ENCODE data around the gene HSD17B8.

Gene HSD17B8

DNA sequence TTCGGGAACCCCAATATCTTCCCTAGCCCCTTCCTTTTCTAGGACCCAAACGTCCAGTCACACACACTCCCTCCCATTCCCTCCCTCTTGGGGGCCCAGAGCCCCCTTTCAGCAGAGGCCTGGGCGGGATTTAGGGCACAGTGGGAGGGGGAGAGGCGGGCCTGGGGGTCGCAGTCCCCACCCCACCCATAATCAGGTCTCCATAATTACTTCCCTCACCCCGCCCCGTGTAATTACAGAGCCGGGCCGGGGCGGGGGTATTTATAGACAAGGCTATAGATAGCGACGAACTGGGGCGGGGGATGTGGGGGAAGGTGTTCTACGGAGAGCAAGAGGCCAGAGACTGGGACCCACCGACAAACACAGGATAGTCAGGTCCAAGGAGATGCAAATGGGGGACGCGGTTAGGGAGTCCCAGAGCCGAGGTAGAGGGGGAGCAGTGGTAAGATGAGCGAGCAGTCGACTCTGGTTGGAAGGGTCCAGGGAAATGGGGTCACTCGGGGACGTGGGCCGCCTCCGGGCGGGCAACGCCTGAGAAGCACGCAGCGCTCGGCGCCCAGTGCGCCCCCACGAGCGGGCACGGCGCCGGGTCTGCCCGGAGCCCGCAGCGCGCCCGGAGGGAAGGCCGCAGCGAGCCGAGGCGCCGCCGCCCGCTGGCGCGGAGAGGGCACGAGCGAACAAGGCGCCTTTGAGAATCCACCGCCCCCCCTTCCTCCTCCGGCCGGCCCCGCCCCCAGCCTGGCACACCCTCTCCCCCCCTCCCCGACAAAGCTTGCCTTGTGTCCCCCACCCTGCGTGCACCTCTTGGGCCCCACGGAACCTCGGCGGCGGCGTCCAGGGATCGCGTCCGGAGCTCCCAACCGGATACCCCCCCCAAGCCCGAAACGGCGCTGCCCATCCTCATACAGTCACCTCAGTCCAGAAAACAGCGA is 11.5 kb upstream of the HSD17B8 start:
- DNase-seq (ENCODE audit: low read depth): no peak

DNA sequence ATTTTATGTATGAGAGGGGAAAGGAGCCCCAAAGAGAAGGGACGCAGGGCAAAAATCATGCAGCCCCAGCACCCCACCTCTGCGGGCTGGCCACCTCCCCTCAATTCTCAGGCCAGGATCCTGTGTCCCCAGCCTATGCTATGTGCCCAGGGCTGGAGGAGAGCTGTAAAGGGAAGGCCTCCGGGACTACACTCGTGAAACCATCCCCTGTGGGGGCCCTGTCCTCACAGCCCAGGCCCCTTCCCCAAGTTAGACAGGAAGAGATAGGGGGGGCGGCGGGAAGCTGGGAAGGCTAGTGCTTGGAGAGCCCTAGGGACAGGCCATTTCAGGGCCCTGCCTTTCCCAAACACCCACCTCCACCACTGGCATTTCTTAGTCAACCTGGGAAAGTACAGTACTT is 10.8 kb upstream of the HSD17B8 start:
- no peak for DNase-seq (ENCODE audit: low read depth)

DNA sequence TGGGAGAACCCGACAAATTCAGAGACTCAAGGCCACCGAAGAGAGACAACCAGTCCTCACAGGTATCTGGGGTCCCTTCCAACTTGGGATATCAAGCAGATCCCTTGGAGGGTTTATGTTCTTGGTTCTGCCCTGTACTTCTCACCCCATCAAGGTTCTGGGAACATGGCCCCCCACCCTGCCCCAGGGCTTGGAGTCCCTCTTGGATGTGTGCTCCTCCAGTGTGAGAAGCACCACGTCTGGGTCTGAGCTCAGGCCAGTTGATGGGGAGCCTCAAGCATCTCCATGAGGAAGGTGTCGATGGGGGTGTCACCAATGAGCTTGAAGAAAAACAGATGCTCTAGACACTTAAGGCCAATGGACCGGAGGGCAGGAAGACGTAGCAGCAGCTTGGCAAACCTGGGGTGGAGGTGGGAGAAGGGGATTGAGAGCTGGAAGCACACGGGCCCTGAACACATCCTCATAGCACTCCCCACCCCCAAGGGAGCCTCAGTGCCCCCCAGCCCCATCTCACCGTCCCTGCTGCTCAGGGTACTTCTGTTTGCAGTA is 9.9 kb upstream of the HSD17B8 start:
- no peak for DNase-seq (ENCODE audit: low read depth)

DNA sequence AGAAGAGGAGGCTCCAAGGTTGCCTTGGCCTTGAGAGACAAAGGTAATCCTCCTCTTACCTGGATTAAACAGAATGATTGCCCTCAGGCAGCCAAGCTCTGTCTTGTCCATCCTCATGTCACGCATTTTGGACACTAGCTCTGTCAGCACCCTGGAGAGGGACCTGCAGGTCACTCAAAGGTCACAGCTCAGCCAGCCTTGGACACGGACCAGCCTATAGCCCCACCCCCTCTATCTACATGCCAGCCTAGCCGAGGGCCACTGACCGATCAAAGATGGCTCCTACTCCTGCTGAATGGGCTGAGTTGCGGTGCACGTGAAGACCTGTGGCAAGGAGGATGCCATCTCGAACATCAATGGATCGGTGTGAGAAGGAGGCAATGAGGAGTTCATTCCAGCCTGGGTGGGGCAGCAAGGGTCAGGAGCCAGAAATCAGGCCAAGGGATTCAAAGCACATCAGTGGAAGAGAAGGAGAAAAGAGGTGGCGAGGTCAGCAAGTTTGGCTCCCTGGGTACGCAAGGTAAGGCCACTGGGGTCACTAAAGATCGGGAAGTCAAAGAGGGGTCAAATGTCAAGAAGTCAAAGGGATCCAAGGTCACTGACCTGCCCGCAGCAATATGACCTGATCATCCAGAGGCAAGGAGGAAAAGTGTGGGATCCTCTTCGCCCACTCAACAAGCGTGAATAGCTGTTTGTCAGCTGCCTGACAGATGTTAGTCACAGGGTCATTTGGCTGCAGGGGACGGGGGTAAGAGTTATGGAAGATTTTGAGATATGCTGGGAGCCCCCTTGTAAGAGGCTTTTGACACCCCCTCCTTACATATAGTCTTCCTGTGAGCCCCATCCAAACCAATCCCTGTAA is 8.9 kb upstream of the HSD17B8 start:
- DNase-seq (ENCODE audit: low read depth): no peak

DNA sequence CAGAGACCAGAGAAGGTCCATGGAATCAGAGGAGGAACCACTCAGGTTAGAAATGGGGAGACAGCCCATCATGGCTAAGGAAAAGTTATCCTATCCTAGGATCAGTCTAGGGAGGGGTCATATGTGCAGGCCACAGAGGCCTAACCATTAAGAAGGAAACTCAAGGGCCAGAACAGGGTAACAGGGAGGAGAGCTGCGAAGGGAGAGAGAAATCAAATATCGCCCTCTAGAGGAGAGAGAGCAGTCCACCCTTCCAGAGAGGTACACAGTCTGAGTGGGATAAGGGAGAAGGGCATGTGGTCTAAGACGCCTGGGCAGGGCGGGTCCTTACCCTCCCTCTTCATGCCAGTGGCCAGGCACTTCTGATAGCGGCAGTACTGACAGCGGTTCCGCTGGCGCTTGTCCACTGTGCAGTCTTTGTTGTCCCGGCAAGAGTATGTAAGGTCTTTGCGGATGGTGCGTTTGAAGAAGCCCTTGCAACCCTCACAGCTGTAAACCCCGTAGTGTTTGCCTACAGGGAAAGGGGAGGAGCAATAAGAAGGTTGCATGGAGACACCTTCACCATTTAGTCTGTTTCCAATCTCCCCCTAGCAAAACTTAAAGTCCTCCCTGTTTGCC is 6.9 kb upstream of the HSD17B8 start:
- peak; percentile 21 for DNase-seq (ENCODE audit: low read depth)

DNA sequence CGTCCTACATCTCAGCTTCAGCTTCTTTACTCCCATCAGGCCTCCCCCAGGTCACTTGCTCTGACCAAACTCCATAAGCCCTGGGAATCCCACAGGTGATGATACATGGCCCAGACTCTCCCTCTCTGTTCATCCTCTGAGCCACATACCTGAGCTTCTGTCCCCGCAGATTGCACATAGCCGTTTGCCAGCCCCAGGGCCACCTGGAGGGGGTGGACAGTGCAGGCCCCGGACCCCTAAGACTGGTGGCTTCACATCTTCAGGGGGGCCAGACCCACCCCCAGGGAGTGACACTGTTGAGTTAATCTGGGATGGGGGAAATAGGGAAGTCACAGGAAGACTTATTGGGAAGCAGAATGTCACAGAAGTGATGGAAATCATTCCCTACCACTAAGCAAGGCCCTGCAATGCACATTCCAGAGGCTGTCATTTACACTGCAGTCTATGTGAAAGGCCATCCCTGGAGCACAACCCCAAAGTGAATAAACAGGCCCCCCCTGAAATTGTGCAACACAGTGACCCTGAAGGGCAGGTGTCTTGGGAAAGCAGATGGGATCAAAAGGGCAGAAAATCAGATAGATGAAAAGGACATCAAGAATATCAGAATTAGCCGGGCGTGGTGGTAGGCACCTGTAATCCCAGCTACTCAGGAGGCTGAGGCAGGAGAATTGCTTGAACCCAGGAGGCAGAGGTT is 6.1 kb upstream of the HSD17B8 start:
- DNase-seq (ENCODE audit: low read depth): no peak

DNA sequence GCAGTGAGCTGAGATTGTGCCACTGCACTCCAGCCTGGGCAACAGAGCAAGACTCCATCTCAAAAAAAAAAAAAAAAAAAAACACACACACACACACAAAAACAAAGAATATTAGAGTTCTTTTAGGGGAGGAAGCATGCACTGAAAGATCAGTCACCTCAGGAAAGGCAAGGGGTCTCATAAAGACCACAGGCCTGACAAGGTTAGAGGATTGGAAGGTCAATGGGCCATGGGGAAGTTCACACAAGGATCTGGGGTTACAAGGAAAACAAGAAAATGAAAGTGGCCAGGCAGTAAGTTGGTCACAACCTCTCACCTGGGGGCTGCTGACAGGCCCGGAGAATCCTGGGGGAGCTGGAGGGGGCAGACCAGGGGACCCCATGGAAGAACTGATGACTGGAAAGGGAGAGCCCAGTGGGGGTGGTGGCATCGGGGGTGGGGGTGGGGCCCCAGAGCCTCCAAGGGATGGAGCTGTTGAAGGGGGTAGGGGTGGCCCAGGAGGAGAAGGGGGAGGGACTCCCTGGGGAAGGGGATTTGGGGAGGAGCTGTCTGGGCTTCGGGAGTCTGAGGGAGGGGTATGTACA is 5.5 kb upstream of the HSD17B8 start:
- no peak for DNase-seq (ENCODE audit: low read depth)

DNA sequence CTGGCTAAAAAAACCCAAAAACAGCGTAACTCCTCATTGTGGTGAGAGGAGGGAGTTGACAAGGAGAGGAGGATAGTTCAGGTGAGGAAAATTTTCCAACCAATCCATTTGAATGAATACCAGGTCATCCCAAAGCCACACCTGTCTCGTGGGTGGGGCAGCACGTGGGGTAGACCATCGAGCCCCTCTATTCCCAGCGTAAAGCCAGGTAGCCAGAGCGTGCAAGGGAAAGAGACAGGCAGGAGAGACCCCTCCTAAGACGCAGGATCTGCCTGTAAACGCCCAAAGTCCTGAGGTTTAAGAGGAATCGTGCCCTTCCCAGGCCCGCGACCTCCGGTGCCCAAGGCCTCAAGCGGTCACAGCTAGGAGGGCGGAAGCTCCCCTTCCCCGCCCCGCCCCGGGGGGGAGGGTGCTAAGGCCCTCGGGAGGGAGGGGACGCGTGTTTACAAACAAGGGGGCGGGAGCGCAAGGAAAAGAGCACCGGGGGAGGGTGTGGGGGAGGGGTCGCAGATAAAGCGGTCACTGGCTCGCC is 4.7 kb upstream of the HSD17B8 start:
- no peak for DNase-seq (ENCODE audit: low read depth)

DNA sequence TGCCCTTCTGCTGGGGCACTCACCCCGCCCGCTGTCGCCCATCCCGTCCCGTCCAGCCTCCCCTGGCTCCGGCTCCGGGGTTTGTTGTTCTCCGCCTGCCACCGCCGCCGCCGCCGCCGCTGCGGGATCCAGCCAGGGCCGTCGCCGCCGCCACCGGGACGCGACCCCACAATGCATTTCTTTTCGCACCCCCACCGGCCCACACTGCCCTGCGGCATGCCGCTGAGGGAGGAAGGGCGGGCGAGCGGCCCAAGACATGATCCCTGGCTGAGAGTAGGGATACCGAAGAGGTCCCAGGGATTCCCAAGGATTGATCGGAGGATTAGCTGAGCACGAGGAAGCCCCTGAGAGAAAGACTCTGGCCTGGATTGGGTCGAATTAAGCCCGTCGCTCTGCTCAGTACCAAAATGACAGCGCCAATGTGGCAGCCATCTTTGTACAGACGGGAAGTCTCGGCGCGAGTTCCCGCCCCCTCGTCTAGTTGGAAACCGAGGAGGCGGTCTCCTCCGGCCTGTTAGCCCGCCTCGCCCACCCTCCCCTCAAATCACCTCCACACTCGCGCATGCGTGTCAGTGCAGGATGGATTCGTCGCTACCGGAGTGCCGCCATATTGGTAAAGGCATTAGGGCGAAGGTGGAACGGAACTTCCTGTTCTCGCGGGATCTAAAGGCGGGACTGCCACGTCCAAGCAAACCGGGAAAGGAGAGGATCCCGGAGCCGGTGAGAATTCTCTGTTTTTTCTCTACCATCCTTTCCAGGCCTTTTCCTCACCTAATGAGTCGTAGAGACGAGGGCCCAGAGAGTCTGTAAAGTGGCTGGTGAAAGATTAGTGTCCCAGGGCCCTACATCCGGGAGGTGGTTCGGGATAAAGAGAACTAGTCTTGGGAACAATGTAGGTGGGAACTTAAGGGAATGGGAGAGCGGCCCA is 4.0 kb upstream of the HSD17B8 start, which contains the start of the genes RXRB and SLC39A7:
Gene RXRB (minus strand): TSS at position 447 of the 928 bp plus-strand sequence. CDS start 189 bp downstream, at position 258.
Gene SLC39A7 (plus strand): TSS at position 649 of the 928 bp plus-strand sequence. CDS start 379 bp downstream, outside the sequence.
- DNase-seq (ENCODE audit: low read depth): peak; percentile 93

DNA sequence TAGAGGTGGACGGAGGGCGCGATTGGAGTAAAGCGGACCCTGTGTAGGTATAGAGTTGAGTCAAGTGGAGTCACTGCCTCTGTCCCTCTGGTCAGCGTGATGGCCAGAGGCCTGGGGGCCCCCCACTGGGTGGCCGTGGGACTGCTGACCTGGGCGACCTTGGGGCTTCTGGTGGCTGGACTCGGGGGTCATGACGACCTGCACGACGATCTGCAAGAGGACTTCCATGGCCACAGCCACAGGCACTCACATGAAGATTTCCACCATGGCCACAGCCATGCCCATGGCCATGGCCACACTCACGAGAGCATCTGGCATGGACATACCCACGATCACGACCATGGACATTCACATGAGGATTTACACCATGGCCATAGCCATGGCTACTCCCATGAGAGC is 3.3 kb upstream of the HSD17B8 start:
- no peak for DNase-seq (ENCODE audit: low read depth)

DNA sequence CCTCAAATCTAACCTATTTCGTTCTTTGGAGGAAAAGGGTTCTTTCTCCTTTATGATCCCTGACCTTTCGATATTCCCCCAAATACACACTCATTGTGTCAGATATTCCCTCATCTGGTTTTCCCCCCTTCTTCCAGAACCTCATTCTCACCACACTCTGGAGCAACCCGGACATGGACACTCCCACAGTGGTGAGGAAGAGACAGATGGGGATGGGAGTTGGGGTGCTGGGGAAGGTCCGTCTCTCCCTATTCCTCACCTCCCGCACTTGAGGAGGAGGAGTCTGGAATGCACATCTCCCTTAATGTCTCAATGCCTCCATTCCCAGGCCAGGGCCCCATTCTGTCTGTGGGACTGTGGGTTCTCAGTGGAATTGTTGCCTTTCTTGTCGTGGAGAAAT is 2.5 kb upstream of the HSD17B8 start:
- no peak for DNase-seq (ENCODE audit: low read depth)

DNA sequence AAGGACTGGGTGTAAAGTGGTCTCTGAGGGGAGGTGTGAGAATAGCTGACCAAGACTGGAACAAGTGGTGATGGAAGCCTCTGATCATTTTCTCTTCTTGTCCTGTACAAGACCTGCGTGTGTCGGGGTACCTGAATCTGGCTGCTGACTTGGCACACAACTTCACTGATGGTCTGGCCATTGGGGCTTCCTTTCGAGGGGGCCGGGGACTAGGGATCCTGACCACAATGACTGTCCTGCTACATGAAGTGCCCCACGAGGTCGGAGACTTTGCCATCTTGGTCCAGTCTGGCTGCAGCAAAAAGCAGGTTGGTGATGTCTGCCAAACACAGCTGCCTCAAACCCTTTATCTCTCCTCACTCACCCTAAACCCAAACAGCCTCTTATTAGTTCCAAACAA is 1.7 kb upstream of the HSD17B8 start:
- no peak for DNase-seq (ENCODE audit: low read depth)

DNA sequence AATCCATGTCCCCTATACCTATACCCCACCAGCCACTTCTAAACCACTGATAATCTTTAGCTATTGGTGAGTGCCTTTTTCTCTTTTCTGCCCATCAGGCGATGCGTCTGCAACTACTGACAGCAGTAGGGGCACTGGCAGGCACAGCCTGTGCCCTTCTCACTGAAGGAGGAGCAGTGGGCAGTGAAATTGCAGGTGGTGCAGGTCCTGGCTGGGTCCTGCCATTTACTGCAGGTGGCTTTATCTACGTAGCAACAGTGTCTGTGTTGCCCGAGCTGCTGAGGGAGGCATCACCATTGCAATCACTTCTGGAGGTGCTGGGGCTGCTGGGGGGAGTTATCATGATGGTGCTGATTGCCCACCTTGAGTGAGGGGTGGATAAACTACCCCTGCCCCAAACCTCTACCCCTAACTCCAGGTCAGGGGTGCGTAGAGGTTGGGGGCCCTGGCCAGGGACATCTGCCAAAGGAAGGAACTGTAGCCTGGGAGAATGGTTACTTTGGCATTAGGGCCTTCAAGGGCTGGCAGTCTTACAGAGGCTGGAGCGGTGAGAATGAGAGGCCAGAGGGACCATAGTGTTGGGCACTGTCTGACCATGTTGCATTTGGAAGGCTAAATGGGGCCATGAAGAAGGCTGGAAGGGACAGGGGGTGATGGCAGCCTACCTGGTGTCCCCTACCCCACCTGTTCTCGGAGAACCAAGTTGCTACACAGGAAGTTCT is 851 bp upstream of the HSD17B8 start:
- no peak for DNase-seq (ENCODE audit: low read depth)

DNA sequence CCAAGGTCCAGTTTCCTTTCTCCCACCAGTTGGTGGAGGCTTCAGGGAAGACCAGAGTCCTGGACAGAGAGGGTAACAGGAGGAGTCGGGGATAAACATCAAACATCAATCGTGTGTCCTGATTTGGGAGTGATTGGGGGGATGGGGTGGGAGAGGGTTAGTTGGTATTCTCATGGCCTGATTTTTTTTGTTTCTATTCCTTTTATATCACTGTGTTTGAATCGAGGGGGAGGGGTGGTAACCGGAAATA is 365 bp upstream of the HSD17B8 start:
- DNase-seq (ENCODE audit: low read depth): no peak

DNA sequence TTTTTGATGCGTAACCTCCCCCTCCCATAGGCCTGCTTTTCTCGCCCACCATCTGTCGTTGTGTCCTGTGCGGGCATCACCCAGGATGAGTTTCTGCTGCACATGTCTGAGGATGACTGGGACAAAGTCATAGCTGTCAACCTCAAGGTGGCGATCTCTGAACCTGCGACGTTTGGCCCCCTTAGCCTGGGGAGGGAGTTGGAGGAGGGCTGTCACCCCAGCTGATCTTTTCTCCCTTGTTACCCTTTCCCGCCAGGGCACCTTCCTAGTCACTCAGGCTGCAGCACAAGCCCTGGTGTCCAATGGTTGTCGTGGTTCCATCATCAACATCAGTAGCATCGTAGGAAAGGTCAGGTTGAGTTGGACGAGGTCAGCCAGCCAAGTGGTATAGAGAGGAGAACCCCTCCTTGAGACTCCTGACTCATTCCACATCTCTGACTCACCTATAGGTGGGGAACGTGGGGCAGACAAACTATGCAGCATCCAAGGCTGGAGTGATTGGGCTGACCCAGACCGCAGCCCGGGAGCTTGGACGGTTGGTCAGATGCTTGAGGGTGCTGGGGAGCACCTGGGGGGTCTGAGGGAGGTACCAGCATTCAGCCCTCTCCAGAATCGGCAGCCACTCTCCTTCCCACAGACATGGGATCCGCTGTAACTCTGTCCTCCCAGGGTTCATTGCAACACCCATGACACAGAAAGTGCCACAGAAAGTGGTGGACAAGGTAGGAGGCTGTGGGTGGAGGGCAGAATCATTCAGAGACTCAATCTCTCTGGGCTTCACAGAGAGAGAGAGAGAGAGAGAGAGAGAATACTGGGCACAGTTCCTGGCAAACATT is 954 bp downstream of the HSD17B8 start:
- DNase-seq (ENCODE audit: low read depth): peak; percentile 26

DNA sequence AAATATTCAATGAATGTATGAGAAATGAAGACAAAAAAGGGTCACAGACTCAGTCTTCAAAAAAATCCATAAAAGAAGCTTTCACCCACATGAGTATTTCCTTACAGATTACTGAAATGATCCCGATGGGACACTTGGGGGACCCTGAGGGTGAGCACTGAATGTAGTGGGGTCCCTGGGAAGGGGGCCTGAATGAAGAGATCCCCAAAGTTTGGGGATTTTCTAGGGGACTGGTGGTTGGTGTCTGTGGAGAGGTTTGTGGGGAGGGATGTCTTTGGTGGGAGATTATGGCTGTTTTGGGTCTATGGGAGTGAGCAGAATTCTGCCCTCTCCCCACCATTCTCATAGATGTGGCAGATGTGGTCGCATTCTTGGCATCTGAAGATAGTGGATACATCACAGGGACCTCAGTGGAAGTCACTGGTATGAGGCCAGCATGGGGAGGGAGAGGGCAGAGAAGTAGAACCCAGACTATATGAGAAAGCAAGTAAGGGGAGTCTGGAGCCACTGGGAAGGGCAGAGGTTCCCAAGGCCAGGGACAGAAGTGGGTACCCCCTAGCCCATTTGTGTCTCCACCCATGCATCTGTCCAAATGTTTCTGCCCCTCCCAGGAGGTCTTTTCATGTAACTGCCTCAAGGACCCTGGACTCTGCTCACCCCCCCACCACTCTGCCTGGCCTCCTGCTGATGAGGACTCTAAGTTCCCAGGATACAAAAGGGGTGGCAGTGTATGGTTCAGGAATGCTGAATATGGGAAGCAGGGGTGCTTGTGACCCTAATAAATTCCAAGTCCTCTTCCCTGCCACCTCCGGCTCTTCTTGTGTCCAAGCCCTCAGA is 1.8 kb downstream of the HSD17B8 start:
- DNase-seq (ENCODE audit: low read depth): no peak

DNA sequence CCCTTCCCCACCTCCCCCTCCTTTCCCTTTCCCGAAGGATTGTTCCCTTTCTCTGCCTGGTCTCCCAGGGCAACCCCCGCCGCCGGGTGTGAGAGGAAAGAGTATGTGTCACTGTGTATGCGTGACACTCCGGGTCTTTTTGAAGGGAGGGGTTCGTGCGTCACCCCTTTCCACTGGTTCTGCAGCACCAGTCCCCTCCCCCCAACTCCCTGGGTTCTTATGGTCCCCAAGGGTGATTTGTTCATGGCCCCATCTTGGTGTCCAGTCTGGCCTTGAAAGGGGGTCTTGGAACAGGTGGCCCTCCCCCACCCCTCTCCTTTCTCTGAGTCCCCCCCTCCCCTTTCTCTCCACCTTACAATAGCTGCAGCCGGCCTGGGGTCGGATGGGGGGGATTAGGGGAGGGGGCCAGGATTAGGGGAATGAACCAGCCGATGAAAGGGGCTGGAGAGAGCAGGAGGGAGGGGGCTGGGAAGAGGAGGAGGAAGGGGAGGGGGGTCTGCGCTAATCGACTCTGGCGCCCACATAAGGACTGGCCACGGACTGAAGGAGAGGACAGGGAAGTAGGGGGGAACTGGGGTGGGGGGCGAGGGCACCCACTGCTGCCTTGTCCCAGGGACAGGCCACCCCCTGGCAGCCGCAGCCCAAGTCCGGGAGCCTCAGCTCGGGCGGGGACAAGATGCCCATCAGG is 2.6 kb downstream of the HSD17B8 start:
- peak; percentile 31 for DNase-seq (ENCODE audit: low read depth)
